Measurements from ENCODE around the gene COL4A2. TPM values are rescaled to one million over a fixed set of nuclear protein-coding genes. Genes with fewer than 3 reads are reported as not detected.

Gene COL4A2
- total RNA-seq, 4 donors from 2014 or later: 51.2 to 85.8 (median 70.5) TPM

DNA sequence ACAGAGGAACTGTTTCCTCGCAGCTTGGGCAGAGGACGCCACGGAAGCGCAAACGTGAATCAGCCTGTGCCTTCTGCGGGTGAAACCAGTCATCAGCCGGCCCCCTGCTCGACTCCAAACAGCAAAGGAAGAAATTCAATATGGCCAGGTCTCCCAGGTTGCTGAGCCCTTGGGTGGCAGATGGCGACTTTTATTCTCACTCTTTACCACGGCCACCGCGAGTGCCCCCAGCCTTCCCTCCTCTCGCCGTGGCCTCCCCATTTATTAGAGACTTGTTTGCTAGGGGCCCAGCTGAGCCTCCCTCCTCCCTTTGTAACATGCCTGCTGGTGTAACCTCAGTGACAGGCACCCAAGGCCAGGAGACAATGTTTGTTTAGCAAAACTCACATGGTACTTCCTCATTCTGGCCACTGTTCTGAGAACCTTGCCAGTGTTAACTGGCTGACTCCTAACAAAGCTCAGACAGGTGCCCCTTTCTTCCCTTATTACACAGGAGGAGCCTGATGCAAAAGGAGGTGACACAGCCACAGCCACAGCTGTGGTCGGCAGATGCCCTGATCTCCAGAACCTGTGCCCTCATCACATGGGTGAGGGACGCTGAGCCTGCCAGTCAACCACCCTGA is 248.6 kb downstream of the COL4A2 start:
- Histone ChIP-seq H3K9me3 (no peaks in the 10 kb centered on the region), H3K36me3 (no peaks in the 10 kb centered on the region), H3K4me1 (peaks cover 8 to 13% of the 10 kb centered on the region in 2 donors), H3K4me3 (no peak overlapping the region), H3K27ac (no peak overlapping the region), H3K27me3 (no peaks in the 10 kb centered on the region)
- in situ Hi-C loops (cut with MboI; ENCODE audit: low sequenced_read_pairs in 4 of 4) (loop anchor here in 1 of 4 donors (25.0 kb wide), 1 partner anchor 93 kb away; no protein-coding TSS in a partner anchor), intact Hi-C loops (cut with DNase I; ENCODE audit: low total_unique reads) (no loop called here)
- ATAC-seq (no peak), DNase-seq (no peak)
- TF ChIP-seq POLR2A (IDR thresholded peaks at IDR 0.05): no peak
- TF ChIP-seq, protein P1, sequence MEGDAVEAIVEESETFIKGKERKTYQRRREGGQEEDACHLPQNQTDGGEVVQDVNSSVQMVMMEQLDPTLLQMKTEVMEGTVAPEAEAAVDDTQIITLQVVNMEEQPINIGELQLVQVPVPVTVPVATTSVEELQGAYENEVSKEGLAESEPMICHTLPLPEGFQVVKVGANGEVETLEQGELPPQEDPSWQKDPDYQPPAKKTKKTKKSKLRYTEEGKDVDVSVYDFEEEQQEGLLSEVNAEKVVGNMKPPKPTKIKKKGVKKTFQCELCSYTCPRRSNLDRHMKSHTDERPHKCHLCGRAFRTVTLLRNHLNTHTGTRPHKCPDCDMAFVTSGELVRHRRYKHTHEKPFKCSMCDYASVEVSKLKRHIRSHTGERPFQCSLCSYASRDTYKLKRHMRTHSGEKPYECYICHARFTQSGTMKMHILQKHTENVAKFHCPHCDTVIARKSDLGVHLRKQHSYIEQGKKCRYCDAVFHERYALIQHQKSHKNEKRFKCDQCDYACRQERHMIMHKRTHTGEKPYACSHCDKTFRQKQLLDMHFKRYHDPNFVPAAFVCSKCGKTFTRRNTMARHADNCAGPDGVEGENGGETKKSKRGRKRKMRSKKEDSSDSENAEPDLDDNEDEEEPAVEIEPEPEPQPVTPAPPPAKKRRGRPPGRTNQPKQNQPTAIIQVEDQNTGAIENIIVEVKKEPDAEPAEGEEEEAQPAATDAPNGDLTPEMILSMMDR (IDR thresholded peaks at IDR 0.05 in 4 of 5, conservative IDR thresholded peaks at IDR 0.05 in 1 of 5): no peak

- Histone ChIP-seq H3K4me3 (no peak overlapping the region), H3K4me1 (peaks cover 10 to 13% of the 10 kb centered on the region in 2 donors), H3K9me3 (no peaks in the 10 kb centered on the region), H3K36me3 (no peaks in the 10 kb centered on the region), H3K27ac (no peak overlapping the region), H3K27me3 (no peaks in the 10 kb centered on the region)
- no peak for DNase-seq
- in situ Hi-C loops (cut with MboI; ENCODE audit: low sequenced_read_pairs in 4 of 4): loop anchor here in 1 of 4 donors (25.0 kb wide), 1 partner anchor 94 kb away; no protein-coding TSS in a partner anchor
- TF ChIP-seq POLR2A (IDR thresholded peaks at IDR 0.05): no peak
- TF ChIP-seq, protein P1 (IDR thresholded peaks at IDR 0.05 in 4 of 5, conservative IDR thresholded peaks at IDR 0.05 in 1 of 5): no peak
- ATAC-seq: no peak
- intact Hi-C loops (cut with DNase I; ENCODE audit: low total_unique reads): no loop called here
Observed at GRCh38 chr13:110556224-110556606, 249.1 kb downstream of the COL4A2 start.

DNA sequence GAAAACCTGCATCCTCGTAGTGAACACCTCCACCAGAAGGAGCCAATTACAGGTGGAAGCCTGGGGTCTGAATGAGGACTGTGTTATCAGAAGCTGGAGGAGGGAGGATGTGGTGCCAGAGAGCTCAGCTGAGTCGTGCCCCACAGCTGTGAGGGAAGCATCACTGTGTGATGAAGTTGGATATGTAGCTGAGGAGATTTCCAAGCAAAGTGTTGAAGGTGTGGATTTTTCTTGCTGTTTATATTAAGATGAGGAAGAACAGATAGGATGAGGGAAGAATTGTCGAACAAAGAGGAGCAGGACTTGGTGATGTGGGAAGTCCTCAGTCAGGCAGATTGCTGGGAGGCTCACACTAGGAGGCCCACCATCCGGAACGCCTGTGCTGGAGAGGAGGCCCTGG is 250.0 kb downstream of the COL4A2 start:
- no peak for ATAC-seq
- no peak overlapping the region for H3K4me3 ChIP-seq
- intact Hi-C loops (cut with DNase I; ENCODE audit: low total_unique reads): no loop called here
- no peak overlapping the region for H3K27ac ChIP-seq
- H3K9me3 ChIP-seq: no peaks in the 10 kb centered on the region
- in situ Hi-C loops (cut with MboI; ENCODE audit: low sequenced_read_pairs in 4 of 4): loop anchor here in 1 of 4 donors (25.0 kb wide), 1 partner anchor 95 kb away; no protein-coding TSS in a partner anchor
- no peaks in the 10 kb centered on the region for H3K27me3 ChIP-seq
- no peak for DNase-seq
- H3K36me3 ChIP-seq: no peaks in the 10 kb centered on the region
- peaks cover 10 to 13% of the 10 kb centered on the region in 2 donors for H3K4me1 ChIP-seq
- TF ChIP-seq POLR2A (IDR thresholded peaks at IDR 0.05): no peak
- TF ChIP-seq, protein P1 (IDR thresholded peaks at IDR 0.05 in 4 of 5, conservative IDR thresholded peaks at IDR 0.05 in 1 of 5): no peak

GRCh38 chr13:110557610-110558305 is 250.7 kb downstream of the COL4A2 start:
- in situ Hi-C loops (cut with MboI; ENCODE audit: low sequenced_read_pairs in 4 of 4): loop anchor here in 1 of 4 donors (25.0 kb wide), 1 partner anchor 95 kb away; no protein-coding TSS in a partner anchor

GRCh38 chr13:110559429-110559943 is 252.4 kb downstream of the COL4A2 start:
- Histone ChIP-seq H3K4me3 (peak overlapping the region; percentile 3 to 88 (median 50)), H3K27me3 (no peaks in the 10 kb centered on the region), H3K36me3 (no peaks in the 10 kb centered on the region), H3K27ac (peak overlapping the region; percentile 75 to 92 (median 84)), H3K9me3 (no peaks in the 10 kb centered on the region), H3K4me1 (peaks cover 10 to 13% of the 10 kb centered on the region in 2 donors)
- ATAC-seq (no peak), DNase-seq (no peak)
- TF ChIP-seq, protein P1 (IDR thresholded peaks at IDR 0.05 in 4 of 5, conservative IDR thresholded peaks at IDR 0.05 in 1 of 5): no peak
- TF ChIP-seq POLR2A (IDR thresholded peaks at IDR 0.05): no peak
- intact Hi-C loops (cut with DNase I; ENCODE audit: low total_unique reads) (no loop called here), in situ Hi-C loops (cut with MboI; ENCODE audit: low sequenced_read_pairs in 4 of 4) (loop anchor here in 1 of 4 donors (25.0 kb wide), 1 partner anchor 97 kb away; no protein-coding TSS in a partner anchor)

More at GRCh38 chr13:110557610-110558305, 250.7 kb downstream of the COL4A2 start:
- no peak for DNase-seq
- Histone ChIP-seq H3K27ac (no peak overlapping the region), H3K9me3 (no peaks in the 10 kb centered on the region), H3K36me3 (no peaks in the 10 kb centered on the region), H3K27me3 (no peaks in the 10 kb centered on the region), H3K4me3 (no peak overlapping the region), H3K4me1 (peaks cover 10 to 13% of the 10 kb centered on the region in 2 donors)
- no peak for TF ChIP-seq POLR2A (IDR thresholded peaks at IDR 0.05)
- intact Hi-C loops (cut with DNase I; ENCODE audit: low total_unique reads): no loop called here
- no peak for ATAC-seq
